ENCODE data around the gene PLA2G4B.

Gene PLA2G4B

GRCh38 chr15:41856262-41856661, 17.6 kb downstream of the PLA2G4B start:
- Histone ChIP-seq H3K9me3 (ENCODE audit: control insufficient read depth in 2 of 2, low read length in 2 of 2) (no peaks in the 10 kb centered on the region), H3K4me3 (ENCODE audit: low read length in 2 of 2) (no peak overlapping the region), H3K27me3 (ENCODE audit: control insufficient read depth in 2 of 2, insufficient read depth in 2 of 2, low read length in 2 of 2) (no peaks in the 10 kb centered on the region), H3K9ac (ENCODE audit: low read depth in 1 of 2, low read length in 2 of 2) (no peak overlapping the region), H3K27ac (ENCODE audit: low read depth in 2 of 2, low read length in 2 of 2) (no peak overlapping the region), H3K4me1 (ENCODE audit: control insufficient read depth in 2 of 2, insufficient read depth in 2 of 2, low read length in 2 of 2) (no peaks in the 10 kb centered on the region), H3K36me3 (ENCODE audit: control insufficient read depth in 2 of 2, insufficient read depth in 2 of 2, low read length in 2 of 2) (no peaks in the 10 kb centered on the region)

- Histone ChIP-seq H3K4me1 (ENCODE audit: control insufficient read depth in 2 of 2, insufficient read depth in 2 of 2, low read length in 2 of 2) (no peaks in the 10 kb centered on the region), H3K9ac (ENCODE audit: low read depth in 1 of 2, low read length in 2 of 2) (no peak overlapping the region), H3K36me3 (ENCODE audit: control insufficient read depth in 2 of 2, insufficient read depth in 2 of 2, low read length in 2 of 2) (no peaks in the 10 kb centered on the region), H3K27ac (ENCODE audit: low read depth in 2 of 2, low read length in 2 of 2) (no peak overlapping the region), H3K4me3 (ENCODE audit: low read length in 2 of 2) (no peak overlapping the region), H3K27me3 (ENCODE audit: control insufficient read depth in 2 of 2, insufficient read depth in 2 of 2, low read length in 2 of 2) (no peaks in the 10 kb centered on the region), H3K9me3 (ENCODE audit: control insufficient read depth in 2 of 2, low read length in 2 of 2) (no peaks in the 10 kb centered on the region)
These were observed 18.1 kb downstream of the PLA2G4B start for GRCh38 chr15:41856716-41857115.

DNA sequence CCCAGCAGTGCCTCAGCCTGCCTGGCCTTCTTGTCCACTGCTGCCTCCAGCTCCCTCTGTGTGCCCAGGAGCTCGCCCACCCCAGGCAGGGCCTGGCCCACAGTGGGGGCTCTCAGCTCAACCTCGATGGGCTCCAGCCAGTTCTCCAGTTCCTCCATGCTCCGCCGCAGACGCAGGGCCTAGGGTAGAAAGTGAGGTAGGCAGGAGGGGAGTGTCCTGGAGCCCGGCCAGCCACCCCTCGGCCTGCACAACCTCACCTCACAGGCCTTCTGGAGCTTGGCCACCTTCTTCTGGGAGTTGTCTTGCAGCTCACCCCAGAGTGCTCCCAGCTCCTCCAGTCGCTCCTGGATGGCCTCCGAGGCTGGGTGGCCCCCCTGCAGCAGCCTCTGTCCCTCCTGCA, 18.7 kb downstream of the PLA2G4B start:
- Histone ChIP-seq H3K27ac (ENCODE audit: low read depth in 2 of 2, low read length in 2 of 2) (no peak overlapping the region), H3K36me3 (ENCODE audit: control insufficient read depth in 2 of 2, insufficient read depth in 2 of 2, low read length in 2 of 2) (no peaks in the 10 kb centered on the region)

DNA sequence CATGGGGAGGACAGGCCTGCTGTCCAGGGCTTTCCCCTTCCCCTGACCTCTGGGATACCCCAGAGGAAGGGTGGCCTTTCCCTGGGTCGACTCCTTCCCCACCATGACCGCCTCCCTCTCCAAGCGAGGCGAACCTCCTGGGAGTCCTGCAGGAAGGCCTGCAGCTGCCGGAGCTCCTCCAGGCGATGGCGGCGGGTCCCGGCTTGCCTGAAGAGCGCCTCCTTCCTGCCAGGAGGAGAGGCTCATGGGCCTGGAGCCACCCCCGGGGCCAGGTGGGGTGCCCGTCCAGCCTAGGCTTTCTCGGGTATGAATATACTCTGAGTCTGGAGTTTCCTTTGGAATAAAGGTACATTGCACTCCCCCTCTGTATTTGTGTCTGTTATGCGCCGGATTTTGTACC, 20.1 kb downstream of the PLA2G4B start:
- Histone ChIP-seq H3K36me3 (ENCODE audit: control insufficient read depth in 2 of 2, insufficient read depth in 2 of 2, low read length in 2 of 2) (no peaks in the 10 kb centered on the region), H3K4me3 (ENCODE audit: low read length in 2 of 2) (no peak overlapping the region), H3K4me1 (ENCODE audit: control insufficient read depth in 2 of 2, insufficient read depth in 2 of 2, low read length in 2 of 2) (no peaks in the 10 kb centered on the region), H3K27me3 (ENCODE audit: control insufficient read depth in 2 of 2, insufficient read depth in 2 of 2, low read length in 2 of 2) (no peaks in the 10 kb centered on the region), H3K9me3 (ENCODE audit: control insufficient read depth in 2 of 2, low read length in 2 of 2) (no peaks in the 10 kb centered on the region), H3K27ac (ENCODE audit: low read depth in 2 of 2, low read length in 2 of 2) (no peak overlapping the region), H3K9ac (ENCODE audit: low read depth in 1 of 2, low read length in 2 of 2) (no peak overlapping the region)

More for the DNA sequence above, 18.7 kb downstream of the PLA2G4B start:
- no peaks in the 10 kb centered on the region for H3K27me3 ChIP-seq (ENCODE audit: control insufficient read depth in 2 of 2, insufficient read depth in 2 of 2, low read length in 2 of 2)
- no peak overlapping the region for H3K4me3 ChIP-seq (ENCODE audit: low read length in 2 of 2)
- no peaks in the 10 kb centered on the region for H3K4me1 ChIP-seq (ENCODE audit: control insufficient read depth in 2 of 2, insufficient read depth in 2 of 2, low read length in 2 of 2)
- H3K9me3 ChIP-seq (ENCODE audit: control insufficient read depth in 2 of 2, low read length in 2 of 2), result no peaks in the 10 kb centered on the region
- no peak overlapping the region for H3K9ac ChIP-seq (ENCODE audit: low read depth in 1 of 2, low read length in 2 of 2)

DNA sequence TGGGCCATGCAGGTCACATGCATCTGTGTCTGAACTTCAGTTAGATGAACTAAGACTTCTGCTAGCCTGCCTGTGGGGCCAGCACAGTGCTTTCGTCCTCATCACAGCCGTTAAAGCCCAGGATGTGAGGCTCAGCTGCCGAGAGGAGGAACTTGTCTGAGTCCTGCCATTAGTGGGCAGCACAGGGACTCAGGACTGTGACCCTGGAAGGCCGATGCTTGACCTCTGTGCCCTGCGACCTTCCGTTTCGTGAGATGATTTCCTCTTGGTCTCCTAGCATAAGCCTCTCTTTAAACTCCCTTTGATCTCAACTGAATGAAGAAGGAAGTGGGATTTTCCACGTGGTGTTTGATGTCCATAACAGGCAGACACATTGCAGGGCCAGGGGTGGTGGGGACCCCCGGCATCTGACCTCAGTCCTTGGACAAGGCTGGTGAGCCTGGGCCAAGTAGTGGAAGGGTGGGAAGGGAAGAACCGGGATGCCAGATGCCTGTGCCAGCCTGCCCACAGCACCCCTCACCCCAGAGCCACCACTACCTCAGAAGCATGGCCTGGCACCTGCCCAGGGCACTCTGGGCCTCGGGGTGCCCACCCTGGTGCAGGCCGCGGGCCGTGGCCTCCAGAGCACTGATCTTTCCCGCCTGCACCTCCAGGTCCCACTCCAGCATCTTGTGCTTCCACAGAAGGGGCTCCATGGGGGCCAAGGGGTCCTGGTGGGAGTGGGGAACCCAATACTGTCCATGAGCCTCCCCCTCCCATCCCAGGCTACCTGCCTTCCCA, 21.6 kb downstream of the PLA2G4B start:
- no peaks in the 10 kb centered on the region for H3K36me3 ChIP-seq (ENCODE audit: control insufficient read depth in 2 of 2, insufficient read depth in 2 of 2, low read length in 2 of 2)
- no peak overlapping the region for H3K27ac ChIP-seq (ENCODE audit: low read depth in 2 of 2, low read length in 2 of 2)
- no peaks in the 10 kb centered on the region for H3K4me1 ChIP-seq (ENCODE audit: control insufficient read depth in 2 of 2, insufficient read depth in 2 of 2, low read length in 2 of 2)
- H3K9ac ChIP-seq (ENCODE audit: low read depth in 1 of 2, low read length in 2 of 2), result no peak overlapping the region
- H3K9me3 ChIP-seq (ENCODE audit: control insufficient read depth in 2 of 2, low read length in 2 of 2), result no peaks in the 10 kb centered on the region
- no peak overlapping the region for H3K4me3 ChIP-seq (ENCODE audit: low read length in 2 of 2)
- H3K27me3 ChIP-seq (ENCODE audit: control insufficient read depth in 2 of 2, insufficient read depth in 2 of 2, low read length in 2 of 2), result no peaks in the 10 kb centered on the region

GRCh38 chr15:41861736-41862356, 23.2 kb downstream of the PLA2G4B start:
- no peaks in the 10 kb centered on the region for H3K4me1 ChIP-seq (ENCODE audit: control insufficient read depth in 2 of 2, insufficient read depth in 2 of 2, low read length in 2 of 2)
- no peak overlapping the region for H3K9ac ChIP-seq (ENCODE audit: low read depth in 1 of 2, low read length in 2 of 2)
- no peaks in the 10 kb centered on the region for H3K27me3 ChIP-seq (ENCODE audit: control insufficient read depth in 2 of 2, insufficient read depth in 2 of 2, low read length in 2 of 2)
- no peak overlapping the region for H3K27ac ChIP-seq (ENCODE audit: low read depth in 2 of 2, low read length in 2 of 2)
- H3K9me3 ChIP-seq (ENCODE audit: control insufficient read depth in 2 of 2, low read length in 2 of 2), result no peaks in the 10 kb centered on the region
- no peaks in the 10 kb centered on the region for H3K36me3 ChIP-seq (ENCODE audit: control insufficient read depth in 2 of 2, insufficient read depth in 2 of 2, low read length in 2 of 2)
- no peak overlapping the region for H3K4me3 ChIP-seq (ENCODE audit: low read length in 2 of 2)

- Histone ChIP-seq H3K36me3 (ENCODE audit: control insufficient read depth in 2 of 2, insufficient read depth in 2 of 2, low read length in 2 of 2) (no peaks in the 10 kb centered on the region), H3K9ac (ENCODE audit: low read depth in 1 of 2, low read length in 2 of 2) (no peak overlapping the region), H3K27me3 (ENCODE audit: control insufficient read depth in 2 of 2, insufficient read depth in 2 of 2, low read length in 2 of 2) (no peaks in the 10 kb centered on the region), H3K4me3 (ENCODE audit: low read length in 2 of 2) (no peak overlapping the region), H3K9me3 (ENCODE audit: control insufficient read depth in 2 of 2, low read length in 2 of 2) (no peaks in the 10 kb centered on the region), H3K27ac (ENCODE audit: low read depth in 2 of 2, low read length in 2 of 2) (no peak overlapping the region), H3K4me1 (ENCODE audit: control insufficient read depth in 2 of 2, insufficient read depth in 2 of 2, low read length in 2 of 2) (no peaks in the 10 kb centered on the region)
These were observed 24.0 kb downstream of the PLA2G4B start for GRCh38 chr15:41862515-41863116.

- no peak overlapping the region for H3K4me3 ChIP-seq (ENCODE audit: low read length in 2 of 2)
- H3K27me3 ChIP-seq (ENCODE audit: control insufficient read depth in 2 of 2, insufficient read depth in 2 of 2, low read length in 2 of 2), result no peaks in the 10 kb centered on the region
- H3K9me3 ChIP-seq (ENCODE audit: control insufficient read depth in 2 of 2, low read length in 2 of 2), result no peaks in the 10 kb centered on the region
- H3K27ac ChIP-seq (ENCODE audit: low read depth in 2 of 2, low read length in 2 of 2), result no peak overlapping the region
- H3K9ac ChIP-seq (ENCODE audit: low read depth in 1 of 2, low read length in 2 of 2), result no peak overlapping the region
- H3K36me3 ChIP-seq (ENCODE audit: control insufficient read depth in 2 of 2, insufficient read depth in 2 of 2, low read length in 2 of 2), result no peaks in the 10 kb centered on the region
- H3K4me1 ChIP-seq (ENCODE audit: control insufficient read depth in 2 of 2, insufficient read depth in 2 of 2, low read length in 2 of 2), result no peaks in the 10 kb centered on the region
These were observed 26.9 kb downstream of the PLA2G4B start for GRCh38 chr15:41865490-41866055.

GRCh38 chr15:41866263-41866703, 27.6 kb downstream of the PLA2G4B start:
- H3K4me1 ChIP-seq (ENCODE audit: control insufficient read depth in 2 of 2, insufficient read depth in 2 of 2, low read length in 2 of 2), result no peaks in the 10 kb centered on the region
- H3K9ac ChIP-seq (ENCODE audit: low read depth in 1 of 2, low read length in 2 of 2), result no peak overlapping the region
- no peaks in the 10 kb centered on the region for H3K36me3 ChIP-seq (ENCODE audit: control insufficient read depth in 2 of 2, insufficient read depth in 2 of 2, low read length in 2 of 2)
- no peaks in the 10 kb centered on the region for H3K27me3 ChIP-seq (ENCODE audit: control insufficient read depth in 2 of 2, insufficient read depth in 2 of 2, low read length in 2 of 2)
- H3K27ac ChIP-seq (ENCODE audit: low read depth in 2 of 2, low read length in 2 of 2), result no peak overlapping the region
- no peak overlapping the region for H3K4me3 ChIP-seq (ENCODE audit: low read length in 2 of 2)
- H3K9me3 ChIP-seq (ENCODE audit: control insufficient read depth in 2 of 2, low read length in 2 of 2), result no peaks in the 10 kb centered on the region
